HEK293 (cell line): Measurements from ENCODE around the gene GTSE1.

Source experiments
- CTCF ChIA-PET: fragments of 350-600 bp; formaldehyde crosslinking; extraction: SDS; loops from one replicate; lab custom pipeline; 2021; ENCODE audit warnings: antibody characterized with exemption; lab: Yijun Ruan, JAX
- POLR2A ChIA-PET: fragments of 300-600 bp; formaldehyde crosslinking; extraction: SDS; loops from one replicate; lab custom pipeline; 2020; ENCODE audit warnings: antibody characterized with exemption, inconsistent platforms; lab: Yijun Ruan, JAX
- H3K27ac ChIP-seq: fragments of 200-500 bp; sonication (Bioruptor generic); 2 replicates; pipeline ENCODE4 v1.5.1; 2014; ENCODE audit warnings: low read depth, low read length, control low read depth, inconsistent platforms; ENCODE audit errors: extremely low read depth
- H3K36me3 ChIP-seq, 2 experiments: fragments of 200-500 bp in 1 of 2; sonication (Bioruptor generic) in 1 of 2; 1 replicate in 1 of 2; 2 replicates in 1 of 2; pipeline ENCODE4 v1.5.1; 2014 to 2017; ENCODE audit warnings: inconsistent platforms in 2 of 2, low read length in 2 of 2; ENCODE audit not compliant: control insufficient read depth in 2 of 2, insufficient read depth in 1 of 2
- H3K4me1 ChIP-seq: fragments of 200-500 bp; sonication (Bioruptor generic); 2 replicates; pipeline ENCODE4 v1.5.1; 2014; ENCODE audit warnings: mild to moderate bottlenecking, low read length, inconsistent platforms; ENCODE audit not compliant: control insufficient read depth, insufficient read depth
- H3K4me3 ChIP-seq: 2 replicates; pipeline ENCODE4 v1.5.1; 2011; ENCODE audit warnings: low read depth, mild to moderate bottlenecking, control low read depth, low read length, moderate library complexity
- H3K9me3 ChIP-seq: fragments of 200-500 bp; sonication (Bioruptor generic); 2 replicates; pipeline ENCODE4 v1.5.1; 2014; ENCODE audit warnings: low read depth, low read length, inconsistent platforms; ENCODE audit not compliant: control insufficient read depth, insufficient read depth
- HOXA7 ChIP-seq: sonication (generic); formaldehyde crosslinking; IDR thresholded peaks from 2 replicates; pipeline ENCODE4 v1.8.1; 2022; ENCODE audit warnings: missing genetic modification reagents, borderline replicate concordance
- KLF16 ChIP-seq: fragments of 450-650 bp; formaldehyde crosslinking; IDR thresholded peaks from 2 replicates; pipeline ENCODE4 v1.5.1; 2017; ENCODE audit warnings: missing biosample characterization, missing genetic modification characterization
- KLF9 ChIP-seq: fragments of 450-650 bp; formaldehyde crosslinking; IDR thresholded peaks from 2 replicates; pipeline ENCODE4 v1.5.1; 2016; ENCODE audit warnings: missing biosample characterization, missing genetic modification characterization, low read depth
- OVOL3 ChIP-seq: fragments of 450-650 bp; formaldehyde crosslinking; IDR thresholded peaks from 2 replicates; pipeline ENCODE4 v1.5.1; 2016; ENCODE audit warnings: missing biosample characterization, missing genetic modification characterization
- ZNF133 ChIP-seq: fragments of 450-650 bp; formaldehyde crosslinking; IDR thresholded peaks from 2 replicates; pipeline ENCODE4 v1.5.1; 2016; ENCODE audit warnings: missing biosample characterization, missing genetic modification characterization
- ZNF211 ChIP-seq: fragments of 450-650 bp; formaldehyde crosslinking; IDR thresholded peaks from 2 replicates; pipeline ENCODE4 v1.5.1; 2016; ENCODE audit warnings: low read depth, missing biosample characterization, missing genetic modification characterization
- ZNF223 ChIP-seq: fragments of 450-650 bp; formaldehyde crosslinking; IDR thresholded peaks from 2 replicates; pipeline ENCODE4 v1.5.1; 2016; ENCODE audit warnings: missing biosample characterization, missing genetic modification characterization
- ZNF292 ChIP-seq: fragments of 450-650 bp; formaldehyde crosslinking; IDR thresholded peaks from 2 replicates; pipeline ENCODE4 v1.5.1; 2016; ENCODE audit warnings: low read depth, missing biosample characterization, missing genetic modification characterization, borderline replicate concordance
- ZNF521 ChIP-seq: fragments of 450-650 bp; formaldehyde crosslinking; IDR thresholded peaks from 2 replicates; pipeline ENCODE4 v1.5.1; 2017; ENCODE audit warnings: missing biosample characterization, mild to moderate bottlenecking, missing genetic modification characterization
- ZNF530 ChIP-seq: fragments of 450-650 bp; formaldehyde crosslinking; IDR thresholded peaks from 2 replicates; pipeline ENCODE4 v1.5.1; 2016; ENCODE audit warnings: low read depth, missing biosample characterization, missing genetic modification characterization
- ZNF600 ChIP-seq: fragments of 450-650 bp; formaldehyde crosslinking; IDR thresholded peaks from 2 replicates; pipeline ENCODE4 v1.5.1; 2016; ENCODE audit warnings: missing biosample characterization, missing genetic modification characterization
- ZNF701 ChIP-seq: fragments of 450-650 bp; formaldehyde crosslinking; IDR thresholded peaks from 2 replicates; pipeline ENCODE4 v1.5.1; 2016; ENCODE audit warnings: missing biosample characterization, missing genetic modification characterization
- ZNF776 ChIP-seq: fragments of 450-650 bp; formaldehyde crosslinking; IDR thresholded peaks from 2 replicates; pipeline ENCODE4 v1.5.0; 2017; ENCODE audit warnings: missing biosample characterization, missing genetic modification characterization, borderline replicate concordance
- TF ChIP-seq, protein P1 (sequence below): fragments of 450-650 bp; formaldehyde crosslinking; IDR thresholded peaks from 2 replicates; pipeline ENCODE4 v1.5.1; 2017; ENCODE audit warnings: missing biosample characterization, missing genetic modification characterization
- TF ChIP-seq, protein P2 (sequence below): fragments of 450-650 bp; formaldehyde crosslinking; IDR thresholded peaks from 2 replicates; pipeline ENCODE4 v1.5.1; 2016; ENCODE audit warnings: missing biosample characterization, missing genetic modification characterization
- TF ChIP-seq, protein P3 (sequence below): fragments of 450-650 bp; IDR thresholded peaks from 2 replicates; pipeline ENCODE4 v1.5.1; 2018; ENCODE audit warnings: missing biosample characterization, mild to moderate bottlenecking, missing genetic modification characterization
- TF ChIP-seq, protein P4 (sequence below): fragments of 450-650 bp; IDR thresholded peaks from 2 replicates; pipeline ENCODE4 v1.5.1; 2018; ENCODE audit warnings: missing biosample characterization, missing genetic modification characterization
- TF ChIP-seq, protein P5 (sequence below): fragments of 450-650 bp; formaldehyde crosslinking; conservative IDR thresholded peaks from 2 replicates; pipeline ENCODE4 v1.5.1; 2016; ENCODE audit warnings: low read depth, missing biosample characterization, missing genetic modification characterization

The GTSE1 gene

DNA sequence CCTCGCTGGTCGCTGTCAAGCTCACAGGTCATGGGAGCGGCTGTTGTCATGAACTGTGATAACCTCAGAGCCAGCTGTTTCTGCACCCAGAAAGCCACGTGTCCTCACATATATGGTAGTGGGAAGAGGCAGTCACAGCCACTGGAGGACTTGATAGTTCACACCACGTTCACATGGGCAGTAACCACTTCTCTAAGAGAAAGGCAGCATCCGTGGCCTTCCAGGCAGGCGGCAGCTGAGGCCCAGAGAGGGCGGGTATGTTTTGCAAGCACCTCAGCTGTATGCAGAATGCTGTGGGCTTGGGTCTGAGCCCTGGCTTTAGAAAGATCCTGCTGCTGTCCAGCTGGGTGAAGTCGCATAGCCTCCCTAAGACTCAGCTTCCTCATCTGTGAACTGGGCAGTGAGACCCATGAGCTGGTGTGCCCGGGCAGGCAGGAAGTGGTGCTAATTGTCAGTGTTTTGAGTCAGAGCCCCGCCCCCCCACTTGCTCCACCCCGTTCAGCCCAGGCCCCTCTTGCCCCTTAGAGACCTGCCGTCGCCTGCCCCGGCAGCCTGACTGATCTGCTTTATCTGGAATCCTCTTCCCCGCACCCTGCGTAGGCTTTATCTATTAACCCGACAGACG lies 15.6 kb upstream of the GTSE1 start:
- no peak overlapping the region for H3K27ac ChIP-seq
- no peaks in the 10 kb centered on the region for H3K4me1 ChIP-seq
- peaks cover 27 to 95% of the 10 kb centered on the region in 2 experiments for H3K36me3 ChIP-seq
- H3K9me3 ChIP-seq, result no peaks in the 10 kb centered on the region
- TF ChIP-seq ZNF701 (tag by site-specific recombination), result no peak
- TF ChIP-seq KLF16 (tag by site-specific recombination), result no peak
- no peak for TF ChIP-seq ZNF776 (tag by site-specific recombination)
- TF ChIP-seq, all 188 proteins: peak for 0
- ChIA-PET CTCF (interaction anchor here (1.2 to 1.7 kb wide), 2 partner anchors 159 to 286 kb away, joined by 4 to 7 read pairs; no protein-coding TSS in a partner anchor), POLR2A (interaction anchor here (0.8 to 1.5 kb wide), 5 partner anchors 8 to 15 kb away, joined by 3 to 5 read pairs (median 3); partner anchors contain the start of gene TTC38)
- no peak overlapping the region for H3K4me3 ChIP-seq

DNA sequence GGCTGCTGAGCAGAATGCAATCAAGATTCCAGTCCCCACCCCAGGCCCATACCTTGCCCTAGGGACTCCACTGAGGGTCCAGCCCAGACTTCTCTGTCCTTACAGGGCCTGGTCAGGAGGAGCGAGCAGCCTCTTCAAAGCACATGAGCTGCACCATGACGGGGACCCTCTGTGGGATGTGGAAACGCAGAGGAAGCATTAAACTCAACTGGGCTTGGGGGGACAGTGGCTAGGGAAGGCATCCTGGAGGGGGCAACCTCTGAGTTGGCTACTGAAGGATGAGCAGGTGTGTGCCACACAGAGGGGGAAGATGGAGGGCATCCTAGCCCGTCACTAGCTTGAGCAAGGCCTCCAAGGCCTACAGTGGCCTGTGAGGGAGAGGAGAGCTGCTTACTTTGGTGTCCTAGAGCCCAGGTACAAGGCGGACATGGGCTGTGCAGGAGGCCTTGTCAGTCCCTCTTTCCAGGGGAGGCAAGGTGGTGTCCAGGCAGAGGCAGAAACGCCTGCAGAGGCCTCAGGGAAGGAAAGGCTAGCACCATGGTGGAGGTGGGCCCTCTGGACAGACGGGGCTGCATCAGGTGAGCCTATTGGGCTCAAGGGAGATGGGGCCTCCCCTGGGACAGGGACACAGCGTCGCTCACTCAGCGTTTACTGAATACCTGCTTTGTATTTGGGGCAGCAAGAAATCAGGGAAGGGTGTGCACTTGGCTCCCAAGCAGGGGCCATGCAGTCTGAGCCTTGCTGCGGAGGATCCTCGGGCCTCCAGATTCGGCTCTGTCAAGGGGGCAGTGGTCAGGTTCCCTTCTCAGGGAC lies 14.6 kb upstream of the GTSE1 start:
- Histone ChIP-seq H3K27ac (no peak overlapping the region), H3K36me3 (peaks cover 18 to 97% of the 10 kb centered on the region in 2 experiments; a peak in 2 of 3 replicates), H3K4me3 (no peak overlapping the region), H3K9me3 (no peaks in the 10 kb centered on the region)
- ChIA-PET CTCF (no interaction called here), POLR2A (interaction anchor here (0.9 to 1.5 kb wide), 3 partner anchors 14 to 15 kb away, joined by 3 to 5 read pairs (median 3); partner anchors contain the start of gene TTC38)
- TF ChIP-seq, protein P1, sequence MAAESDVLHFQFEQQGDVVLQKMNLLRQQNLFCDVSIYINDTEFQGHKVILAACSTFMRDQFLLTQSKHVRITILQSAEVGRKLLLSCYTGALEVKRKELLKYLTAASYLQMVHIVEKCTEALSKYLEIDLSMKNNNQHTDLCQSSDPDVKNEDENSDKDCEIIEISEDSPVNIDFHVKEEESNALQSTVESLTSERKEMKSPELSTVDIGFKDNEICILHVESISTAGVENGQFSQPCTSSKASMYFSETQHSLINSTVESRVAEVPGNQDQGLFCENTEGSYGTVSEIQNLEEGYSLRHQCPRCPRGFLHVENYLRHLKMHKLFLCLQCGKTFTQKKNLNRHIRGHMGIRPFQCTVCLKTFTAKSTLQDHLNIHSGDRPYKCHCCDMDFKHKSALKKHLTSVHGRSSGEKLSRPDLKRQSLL, result no peak
- TF ChIP-seq, all 188 proteins: peak for 0
- H3K4me1 ChIP-seq, result no peaks in the 10 kb centered on the region

DNA sequence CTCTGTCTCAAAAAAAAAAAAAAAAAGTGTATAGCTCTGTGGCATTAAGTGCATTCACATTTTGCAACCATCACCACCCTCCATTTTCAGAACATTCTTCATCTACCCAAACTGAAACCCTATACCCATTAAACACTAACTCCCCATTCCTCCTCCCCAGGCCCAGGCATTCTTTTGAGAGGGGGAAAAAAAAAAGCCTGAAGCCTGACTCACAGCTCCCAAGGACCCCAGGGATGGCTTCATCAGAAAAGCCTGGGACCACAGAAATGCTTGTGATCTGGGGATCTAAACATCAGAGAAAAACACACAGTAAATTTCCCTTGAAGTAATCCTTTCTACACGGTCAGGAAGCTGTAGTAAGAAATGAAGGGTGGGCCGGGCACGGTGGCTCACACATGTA lies 10.7 kb upstream of the GTSE1 start:
- Histone ChIP-seq H3K4me3 (no peak overlapping the region), H3K9me3 (no peaks in the 10 kb centered on the region), H3K27ac (no peak overlapping the region), H3K4me1 (no peaks in the 10 kb centered on the region), H3K36me3 (peaks cover 18 to 96% of the 10 kb centered on the region in 2 experiments; a peak in 2 of 3 replicates)
- ChIA-PET POLR2A (interaction anchor here (0.6 to 1.6 kb wide), 6 partner anchors 9 to 169 kb away, joined by 3 to 7 read pairs (median 4); partner anchors contain the start of gene GTSE1), CTCF (interaction anchor here (0.6 kb wide), 1 partner anchor 82 kb away, joined by 3 read pairs; no protein-coding TSS in a partner anchor)
- no peak for TF ChIP-seq ZNF530
- no peak for TF ChIP-seq ZNF223 (tag by site-specific recombination)
- TF ChIP-seq, protein P2, sequence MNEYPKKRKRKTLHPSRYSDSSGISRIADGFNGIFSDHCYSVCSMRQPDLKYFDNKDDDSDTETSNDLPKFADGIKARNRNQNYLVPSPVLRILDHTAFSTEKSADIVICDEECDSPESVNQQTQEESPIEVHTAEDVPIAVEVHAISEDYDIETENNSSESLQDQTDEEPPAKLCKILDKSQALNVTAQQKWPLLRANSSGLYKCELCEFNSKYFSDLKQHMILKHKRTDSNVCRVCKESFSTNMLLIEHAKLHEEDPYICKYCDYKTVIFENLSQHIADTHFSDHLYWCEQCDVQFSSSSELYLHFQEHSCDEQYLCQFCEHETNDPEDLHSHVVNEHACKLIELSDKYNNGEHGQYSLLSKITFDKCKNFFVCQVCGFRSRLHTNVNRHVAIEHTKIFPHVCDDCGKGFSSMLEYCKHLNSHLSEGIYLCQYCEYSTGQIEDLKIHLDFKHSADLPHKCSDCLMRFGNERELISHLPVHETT (tag by site-specific recombination), result no peak
- no peak for TF ChIP-seq HOXA7
- no peak for TF ChIP-seq ZNF521
- TF ChIP-seq ZNF133 (tag by site-specific recombination), result no peak
- TF ChIP-seq, protein P3, sequence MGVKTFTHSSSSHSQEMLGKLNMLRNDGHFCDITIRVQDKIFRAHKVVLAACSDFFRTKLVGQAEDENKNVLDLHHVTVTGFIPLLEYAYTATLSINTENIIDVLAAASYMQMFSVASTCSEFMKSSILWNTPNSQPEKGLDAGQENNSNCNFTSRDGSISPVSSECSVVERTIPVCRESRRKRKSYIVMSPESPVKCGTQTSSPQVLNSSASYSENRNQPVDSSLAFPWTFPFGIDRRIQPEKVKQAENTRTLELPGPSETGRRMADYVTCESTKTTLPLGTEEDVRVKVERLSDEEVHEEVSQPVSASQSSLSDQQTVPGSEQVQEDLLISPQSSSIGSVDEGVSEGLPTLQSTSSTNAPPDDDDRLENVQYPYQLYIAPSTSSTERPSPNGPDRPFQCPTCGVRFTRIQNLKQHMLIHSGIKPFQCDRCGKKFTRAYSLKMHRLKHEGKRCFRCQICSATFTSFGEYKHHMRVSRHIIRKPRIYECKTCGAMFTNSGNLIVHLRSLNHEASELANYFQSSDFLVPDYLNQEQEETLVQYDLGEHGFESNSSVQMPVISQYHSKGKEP (tag by site-specific recombination), result no peak
- no peak for TF ChIP-seq ZNF292 (tag by site-specific recombination)
- no peak for TF ChIP-seq KLF9 (tag by site-specific recombination)
- TF ChIP-seq OVOL3, result no peak
- TF ChIP-seq, protein P4, sequence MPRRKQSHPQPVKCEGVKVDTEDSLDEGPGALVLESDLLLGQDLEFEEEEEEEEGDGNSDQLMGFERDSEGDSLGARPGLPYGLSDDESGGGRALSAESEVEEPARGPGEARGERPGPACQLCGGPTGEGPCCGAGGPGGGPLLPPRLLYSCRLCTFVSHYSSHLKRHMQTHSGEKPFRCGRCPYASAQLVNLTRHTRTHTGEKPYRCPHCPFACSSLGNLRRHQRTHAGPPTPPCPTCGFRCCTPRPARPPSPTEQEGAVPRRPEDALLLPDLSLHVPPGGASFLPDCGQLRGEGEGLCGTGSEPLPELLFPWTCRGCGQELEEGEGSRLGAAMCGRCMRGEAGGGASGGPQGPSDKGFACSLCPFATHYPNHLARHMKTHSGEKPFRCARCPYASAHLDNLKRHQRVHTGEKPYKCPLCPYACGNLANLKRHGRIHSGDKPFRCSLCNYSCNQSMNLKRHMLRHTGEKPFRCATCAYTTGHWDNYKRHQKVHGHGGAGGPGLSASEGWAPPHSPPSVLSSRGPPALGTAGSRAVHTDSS, result no peak
- TF ChIP-seq ZNF211, result no peak
- TF ChIP-seq, protein P5, sequence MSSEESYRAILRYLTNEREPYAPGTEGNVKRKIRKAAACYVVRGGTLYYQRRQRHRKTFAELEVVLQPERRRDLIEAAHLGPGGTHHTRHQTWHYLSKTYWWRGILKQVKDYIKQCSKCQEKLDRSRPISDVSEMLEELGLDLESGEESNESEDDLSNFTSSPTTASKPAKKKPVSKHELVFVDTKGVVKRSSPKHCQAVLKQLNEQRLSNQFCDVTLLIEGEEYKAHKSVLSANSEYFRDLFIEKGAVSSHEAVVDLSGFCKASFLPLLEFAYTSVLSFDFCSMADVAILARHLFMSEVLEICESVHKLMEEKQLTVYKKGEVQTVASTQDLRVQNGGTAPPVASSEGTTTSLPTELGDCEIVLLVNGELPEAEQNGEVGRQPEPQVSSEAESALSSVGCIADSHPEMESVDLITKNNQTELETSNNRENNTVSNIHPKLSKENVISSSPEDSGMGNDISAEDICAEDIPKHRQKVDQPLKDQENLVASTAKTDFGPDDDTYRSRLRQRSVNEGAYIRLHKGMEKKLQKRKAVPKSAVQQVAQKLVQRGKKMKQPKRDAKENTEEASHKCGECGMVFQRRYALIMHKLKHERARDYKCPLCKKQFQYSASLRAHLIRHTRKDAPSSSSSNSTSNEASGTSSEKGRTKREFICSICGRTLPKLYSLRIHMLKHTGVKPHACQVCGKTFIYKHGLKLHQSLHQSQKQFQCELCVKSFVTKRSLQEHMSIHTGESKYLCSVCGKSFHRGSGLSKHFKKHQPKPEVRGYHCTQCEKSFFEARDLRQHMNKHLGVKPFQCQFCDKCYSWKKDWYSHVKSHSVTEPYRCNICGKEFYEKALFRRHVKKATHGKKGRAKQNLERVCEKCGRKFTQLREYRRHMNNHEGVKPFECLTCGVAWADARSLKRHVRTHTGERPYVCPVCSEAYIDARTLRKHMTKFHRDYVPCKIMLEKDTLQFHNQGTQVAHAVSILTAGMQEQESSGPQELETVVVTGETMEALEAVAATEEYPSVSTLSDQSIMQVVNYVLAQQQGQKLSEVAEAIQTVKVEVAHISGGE (tag by site-specific recombination), result no peak
- no peak for TF ChIP-seq ZNF600 (tag by site-specific recombination)
